Measurements from ENCODE around the gene ANKRD44. TPM values are rescaled to one million over a fixed set of nuclear protein-coding genes. Genes with fewer than 3 reads are reported as not detected.

Gene ANKRD44
- total RNA-seq, 1 donor from 2014 or later, result 9.7 TPM

DNA sequence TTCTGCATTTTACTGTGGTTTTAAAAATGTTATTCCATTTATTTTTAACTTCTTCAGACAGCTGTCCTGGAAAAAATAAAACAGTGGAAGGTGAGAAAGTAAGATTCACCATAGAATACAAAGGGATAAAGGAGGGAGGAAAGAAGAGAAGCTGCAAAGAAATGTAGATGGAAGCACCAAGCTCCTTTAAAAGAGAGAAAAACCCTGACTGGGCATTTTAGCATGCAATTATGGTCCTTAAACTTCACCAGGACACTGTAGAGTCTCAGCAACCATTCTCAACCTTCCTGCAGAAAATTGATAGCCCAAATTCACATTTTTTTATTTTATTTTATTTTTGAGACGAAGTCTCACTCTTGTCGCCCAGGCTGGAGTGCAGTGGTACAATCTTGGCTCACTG lies 11.6 kb upstream of the ANKRD44 start:
- DNase-seq (ENCODE audit: low read depth), result no peak

DNA sequence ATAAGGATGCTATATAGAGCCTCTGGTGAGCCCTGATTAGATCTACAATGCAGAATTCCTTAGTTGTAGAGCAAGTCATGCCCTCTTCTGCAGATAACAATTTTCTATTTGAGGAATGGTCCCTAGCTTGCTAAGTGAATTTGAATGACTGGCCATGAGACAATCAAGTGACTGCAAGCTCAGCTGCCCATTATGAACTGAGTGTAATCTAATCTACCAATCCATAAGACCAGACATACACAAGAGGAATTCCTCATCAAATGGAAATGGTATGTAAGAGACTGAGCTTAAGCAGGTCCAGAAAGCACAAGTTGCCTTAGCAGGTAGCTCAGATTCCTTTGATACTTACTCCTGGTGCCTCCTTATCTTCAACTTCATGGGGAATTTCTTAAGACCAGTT lies 4.8 kb upstream of the ANKRD44 start:
- no peak for DNase-seq (ENCODE audit: low read depth)

DNA sequence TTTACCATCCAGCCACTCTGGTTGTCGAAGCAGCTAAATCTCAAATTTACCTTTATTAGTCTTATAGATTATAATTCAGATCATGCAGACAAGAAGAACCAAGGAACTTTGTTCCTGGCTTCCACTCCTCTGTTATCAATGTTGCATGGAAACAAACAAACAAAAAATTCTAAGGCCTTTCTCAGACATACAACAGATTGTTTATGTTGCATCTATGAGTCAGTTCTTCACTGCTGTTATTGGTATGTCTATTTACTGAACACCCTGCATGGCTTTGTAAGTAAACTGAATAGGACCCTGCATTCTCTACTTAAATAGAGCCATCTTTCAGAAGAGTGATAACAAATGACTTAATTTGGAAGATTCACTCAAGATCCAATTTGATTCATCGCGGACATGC lies 1.6 kb upstream of the ANKRD44 start:
- no peak for DNase-seq (ENCODE audit: low read depth)

DNA sequence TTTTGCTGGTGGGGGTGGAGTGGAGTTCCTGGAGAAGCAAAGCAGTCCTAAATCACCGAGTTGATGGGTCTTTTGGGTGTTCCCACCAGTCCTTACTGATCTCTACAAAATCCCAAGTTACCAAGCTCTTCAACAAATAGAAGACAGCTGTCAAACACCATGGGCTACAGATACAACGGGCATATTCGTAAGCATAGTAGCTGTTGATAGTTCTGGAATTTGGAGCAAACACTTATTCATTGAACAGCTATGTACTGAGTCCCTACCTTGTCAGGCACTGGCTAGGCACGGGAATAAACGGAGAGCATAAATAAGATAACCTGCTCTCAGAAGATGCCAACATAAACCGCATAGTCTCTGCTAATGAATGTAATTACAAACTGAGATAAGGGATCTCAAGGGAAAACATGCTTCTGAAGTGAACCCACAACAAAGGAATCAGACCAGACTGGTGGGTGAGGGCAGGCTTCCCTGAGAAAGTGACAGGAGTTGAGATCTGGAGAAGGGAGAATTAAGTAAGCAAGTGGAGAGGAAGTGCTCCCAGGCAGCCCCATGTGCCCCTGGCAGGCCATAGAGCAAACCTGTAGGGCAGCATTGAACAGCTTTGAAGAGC lies 947 bp upstream of the ANKRD44 start:
- DNase-seq (ENCODE audit: low read depth), result no peak

DNA sequence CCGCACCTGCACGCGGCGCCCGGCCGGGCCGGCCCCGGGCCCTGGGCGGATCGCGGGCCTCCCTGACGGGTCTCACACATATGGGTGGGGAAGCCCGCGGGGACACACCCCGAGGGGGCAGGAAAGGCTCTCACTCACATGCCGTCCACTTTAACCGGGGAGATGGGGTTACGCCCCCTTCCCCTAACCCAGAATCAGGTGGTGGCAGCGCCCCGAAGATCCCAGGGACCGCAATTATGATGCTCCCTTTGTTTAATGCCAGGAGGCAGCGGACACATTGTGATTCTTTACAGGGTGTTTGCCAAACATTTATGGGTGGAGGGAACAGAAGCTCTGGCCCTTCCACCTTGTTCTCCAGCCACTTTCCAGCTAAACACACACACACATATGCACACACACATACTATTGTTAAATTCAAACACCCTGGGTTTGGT lies 424 bp upstream of the ANKRD44 start:
- DNase-seq (ENCODE audit: low read depth), result no peak

DNA sequence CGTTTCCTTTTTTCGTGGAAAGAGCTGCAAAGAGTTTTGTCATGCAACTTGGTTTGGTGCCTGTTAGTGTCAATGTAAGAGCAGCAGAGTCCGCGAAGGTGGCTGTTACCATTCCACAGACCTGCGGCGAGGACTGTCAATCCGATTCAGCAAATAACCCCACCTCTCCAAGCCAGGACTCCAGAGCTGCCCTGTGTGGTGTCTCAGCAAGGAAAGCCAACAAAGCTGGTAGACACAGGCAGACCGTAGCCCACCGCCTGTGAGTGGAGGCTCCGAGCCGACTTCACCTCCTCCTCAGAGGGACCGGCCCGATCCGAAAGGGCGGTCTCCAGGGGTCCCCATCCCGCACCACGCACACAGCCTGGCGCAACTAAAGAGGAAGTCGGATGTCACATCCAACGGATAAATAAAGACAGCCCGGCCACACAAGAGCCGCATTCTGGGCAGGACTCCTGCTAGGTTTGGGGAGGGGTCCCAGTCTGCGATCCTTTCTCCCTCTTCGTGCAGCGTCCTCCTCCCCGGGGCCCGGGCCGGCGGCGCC lies 819 bp downstream of the ANKRD44 start:
- no peak for DNase-seq (ENCODE audit: low read depth)

DNA sequence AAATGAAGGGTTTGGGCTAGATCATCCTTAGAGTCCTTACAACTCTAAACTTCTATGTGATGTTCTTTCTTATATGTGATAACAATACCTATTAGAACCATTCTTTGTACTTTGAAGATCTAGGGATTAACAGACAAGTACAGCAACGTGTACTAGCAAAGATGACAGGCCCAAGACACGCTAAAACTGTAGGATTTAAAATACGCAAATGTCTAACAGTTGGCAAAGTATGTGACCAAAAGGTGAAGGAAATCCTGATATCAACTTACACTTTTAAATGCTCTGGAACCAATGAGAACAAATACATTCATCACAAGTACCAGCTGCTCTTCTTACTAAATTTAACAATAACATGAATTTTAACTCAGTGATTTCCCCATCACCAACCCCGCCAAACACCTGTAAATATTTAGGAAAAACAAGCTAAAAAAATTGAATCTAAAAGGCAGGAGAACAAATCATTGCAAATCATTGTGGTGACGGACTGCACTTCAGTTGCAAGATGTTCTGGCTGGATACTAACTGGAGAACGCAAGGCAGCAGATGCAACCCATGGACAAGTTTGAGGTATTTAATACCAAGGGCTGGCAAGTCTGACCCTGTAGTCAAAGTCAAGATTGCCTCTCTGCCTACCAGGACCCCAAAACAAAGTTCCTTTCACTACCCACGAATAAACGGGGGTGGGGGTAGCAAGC lies 1.4 kb downstream of the ANKRD44 start:
- DNase-seq (ENCODE audit: low read depth), result no peak

DNA sequence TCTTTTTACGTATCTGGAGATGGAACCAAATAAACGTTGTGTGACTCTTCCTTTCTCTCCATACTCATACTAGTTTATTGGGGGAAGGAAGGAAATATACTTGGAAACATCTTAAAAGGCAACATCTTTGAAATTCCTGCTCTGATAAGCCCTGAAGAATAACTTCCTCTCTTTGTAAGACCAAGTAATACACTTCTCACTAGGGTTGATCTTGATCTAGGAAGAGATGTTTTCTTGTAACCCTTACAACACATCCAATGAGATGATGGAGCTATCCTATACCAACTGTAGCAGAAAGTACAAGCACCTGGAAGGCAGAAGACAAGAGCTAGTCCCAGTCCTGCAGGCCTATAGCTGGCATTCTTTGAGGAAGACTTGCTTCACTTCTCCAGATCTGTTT lies 2.0 kb downstream of the ANKRD44 start:
- DNase-seq (ENCODE audit: low read depth), result no peak

DNA sequence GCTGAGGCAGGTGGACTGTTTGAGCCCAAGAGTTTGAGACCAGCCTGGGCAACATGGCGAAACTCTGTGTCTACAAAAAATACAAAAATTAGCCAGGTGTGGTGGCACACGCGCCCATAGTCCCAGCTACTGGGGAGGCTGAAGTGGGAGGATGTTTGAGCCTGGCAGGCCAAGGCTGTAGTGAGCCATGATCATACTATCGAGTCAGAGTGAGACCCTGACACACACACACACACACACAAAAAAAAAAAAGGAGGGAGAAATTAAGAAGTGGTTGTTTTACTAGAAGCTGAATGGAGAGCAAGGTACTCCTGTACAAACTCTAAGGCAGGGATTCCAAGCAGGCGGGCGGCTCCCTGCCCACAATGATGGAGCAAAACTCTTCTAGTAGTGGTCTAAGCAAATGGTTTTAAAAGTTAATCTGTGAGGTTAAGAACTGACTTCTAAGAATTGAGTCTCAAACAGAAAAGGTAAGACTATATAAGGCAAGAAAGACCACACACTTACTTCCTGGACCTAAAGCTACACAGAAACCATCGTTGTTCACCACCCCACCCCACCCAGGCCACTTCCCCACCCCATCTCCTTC lies 2.6 kb downstream of the ANKRD44 start:
- no peak for DNase-seq (ENCODE audit: low read depth)

DNA sequence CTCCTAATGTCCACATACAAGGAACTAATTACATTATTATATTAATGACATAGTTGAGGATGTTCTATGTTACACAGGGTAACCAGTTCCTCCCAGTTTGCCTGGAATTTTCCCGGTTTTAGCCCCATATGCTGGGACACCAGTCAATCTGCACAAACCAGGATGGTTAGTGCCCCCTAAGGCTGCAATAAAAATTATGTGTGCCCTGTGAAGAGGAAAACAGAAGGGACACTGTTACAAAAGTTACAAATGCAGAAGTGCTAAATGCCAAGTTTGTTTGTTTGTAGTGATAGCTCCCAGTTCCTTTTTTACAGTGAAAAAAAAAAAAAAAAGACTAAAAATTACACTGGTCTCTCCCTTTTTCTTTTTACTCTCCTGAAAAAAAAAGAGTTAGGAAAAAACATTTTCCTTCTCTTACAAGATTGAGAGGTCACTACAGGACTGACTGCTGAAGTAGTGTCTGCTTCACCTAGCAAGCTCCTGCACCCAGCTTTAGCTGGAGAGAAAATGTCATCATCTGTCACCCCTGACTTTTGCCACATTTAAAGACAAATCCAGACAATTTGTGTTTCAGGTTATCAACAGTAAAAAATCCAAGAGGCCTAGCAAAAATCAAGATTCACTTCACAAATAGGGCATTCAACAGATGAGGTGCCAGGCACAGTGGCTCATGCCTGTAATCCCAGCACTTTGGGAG lies 3.2 kb downstream of the ANKRD44 start:
- no peak for DNase-seq (ENCODE audit: low read depth)

DNA sequence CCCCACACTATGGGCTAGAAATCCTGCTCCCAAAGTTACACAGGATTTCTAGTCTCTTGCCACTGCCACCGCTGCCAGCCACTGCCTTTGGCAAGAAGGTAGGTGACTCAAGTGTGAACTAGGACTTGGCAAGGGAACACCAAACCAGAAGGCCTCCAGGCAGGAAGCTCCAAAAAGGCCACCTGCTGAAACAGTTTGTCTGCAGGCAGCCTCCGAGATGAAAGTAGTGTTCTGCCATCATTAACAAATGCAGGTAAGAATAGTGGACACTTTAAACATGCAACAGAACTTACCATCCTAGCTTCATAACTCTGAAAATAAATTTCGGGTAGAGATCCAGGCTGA lies 3.9 kb downstream of the ANKRD44 start:
- peak; percentile 56 for DNase-seq (ENCODE audit: low read depth)

DNA sequence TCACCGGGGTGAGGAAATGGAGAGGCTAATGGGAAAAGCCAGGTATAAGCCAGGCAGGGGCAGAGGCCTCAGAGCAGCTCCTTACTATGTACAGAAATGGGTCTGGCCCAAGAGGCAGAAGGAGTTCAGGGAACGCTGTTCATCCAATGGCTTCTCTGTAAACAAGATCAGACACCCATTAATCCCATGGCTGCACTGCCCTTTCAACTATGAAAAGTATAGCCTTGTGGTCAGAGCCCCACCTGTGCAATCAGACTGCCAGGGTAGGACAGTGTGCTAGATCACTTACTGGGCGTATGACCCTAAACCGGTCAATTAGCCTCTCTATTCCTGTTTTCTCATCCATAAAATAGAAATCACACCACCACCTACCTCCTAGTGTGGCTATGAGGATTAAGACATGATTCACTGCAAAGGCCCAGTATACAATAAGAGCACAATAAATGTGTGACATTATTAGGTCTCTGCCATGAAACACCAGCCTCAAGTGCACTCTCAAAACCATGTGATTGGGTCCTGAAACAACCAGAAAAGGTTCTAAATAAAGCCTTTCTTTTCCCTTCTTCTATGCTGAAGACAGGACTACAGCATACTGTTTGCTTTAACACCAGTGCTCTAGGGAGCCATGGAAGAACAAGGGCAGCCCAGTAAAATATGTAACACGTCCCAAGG lies 4.4 kb downstream of the ANKRD44 start:
- no peak for DNase-seq (ENCODE audit: low read depth)

DNA sequence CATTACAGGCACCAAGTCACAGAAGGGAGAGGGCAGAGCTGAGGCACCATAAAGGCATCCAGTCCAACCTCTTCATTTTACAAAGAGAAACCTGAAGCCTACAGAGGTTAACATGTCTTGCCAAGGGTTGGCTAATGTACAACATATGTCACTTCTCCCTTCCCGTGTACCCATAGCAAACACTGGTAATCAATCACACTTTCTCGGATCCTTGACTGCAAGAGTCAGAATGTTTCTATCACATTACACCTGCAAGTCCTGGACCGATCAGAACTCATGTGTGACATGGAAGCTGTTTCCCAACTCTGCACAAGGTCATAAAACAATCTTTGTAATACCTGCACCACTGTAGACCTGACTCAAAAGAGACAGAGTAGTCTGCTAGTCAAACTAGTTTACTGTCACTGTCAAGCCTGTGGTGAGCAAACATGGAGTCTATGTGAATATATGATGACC lies 6.0 kb downstream of the ANKRD44 start:
- DNase-seq (ENCODE audit: low read depth), result no peak

DNA sequence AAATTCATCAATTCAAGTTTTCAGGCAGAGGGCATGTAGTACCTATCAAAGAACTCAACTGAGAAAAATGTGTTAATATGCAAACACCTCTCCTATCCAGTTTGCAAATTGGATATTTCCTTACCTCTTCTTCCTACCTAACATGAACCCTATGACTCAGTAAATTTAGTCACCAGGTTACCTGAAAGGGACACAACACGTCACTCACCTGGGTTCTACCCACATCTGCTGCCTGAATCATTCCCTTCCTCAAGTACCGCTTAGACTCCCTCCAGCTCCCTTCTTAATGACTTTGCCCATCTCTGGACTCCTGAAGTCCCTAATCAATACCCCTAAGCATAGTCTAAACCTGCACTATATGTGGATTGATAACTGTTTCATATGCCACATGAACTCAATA lies 10.4 kb downstream of the ANKRD44 start:
- no peak for DNase-seq (ENCODE audit: low read depth)

DNA sequence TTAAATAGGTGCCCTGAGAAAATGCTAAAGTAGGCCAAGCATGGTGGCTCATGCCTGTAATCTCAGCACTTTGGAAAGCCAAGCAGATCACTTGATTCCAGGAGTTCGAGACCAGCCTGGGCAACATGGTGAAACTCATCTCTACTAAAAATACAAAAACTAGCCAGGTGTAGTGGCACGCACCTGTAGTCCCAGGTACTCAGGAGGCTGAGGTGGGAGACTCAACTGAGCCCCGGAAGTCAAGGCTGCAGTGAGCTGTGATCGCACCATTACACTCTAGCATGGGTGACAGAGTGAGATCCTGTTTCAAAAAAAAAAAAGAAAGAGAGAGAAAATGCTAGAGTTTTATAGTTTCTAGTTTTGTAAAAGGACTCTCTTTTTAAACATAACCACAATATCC lies 12.0 kb downstream of the ANKRD44 start:
- DNase-seq (ENCODE audit: low read depth), result no peak

DNA sequence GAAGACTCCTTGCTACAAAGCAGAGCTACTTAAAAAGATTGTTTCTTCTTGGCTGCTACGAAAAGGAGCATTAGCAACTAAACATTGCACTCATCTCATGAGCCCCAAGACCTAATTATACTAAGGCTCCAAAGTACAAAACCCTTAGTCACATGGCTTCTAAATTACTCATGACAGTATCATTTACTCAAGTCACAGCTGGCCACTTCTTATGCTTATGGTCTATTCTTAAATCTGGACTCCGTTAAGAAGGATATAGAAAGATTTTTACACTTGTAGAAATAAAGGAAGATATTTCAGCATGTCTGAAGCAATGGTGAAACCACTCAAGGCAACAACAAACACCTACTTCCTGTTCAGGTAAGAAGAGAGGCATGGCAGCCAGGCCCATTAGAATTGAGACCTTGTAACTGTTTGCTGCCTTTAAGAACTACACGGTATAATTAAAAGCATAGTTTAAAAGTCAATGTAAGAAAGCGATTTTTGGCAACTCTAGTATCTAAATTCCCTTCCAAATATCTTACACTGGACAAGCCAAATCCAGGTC lies 12.7 kb downstream of the ANKRD44 start:
- no peak for DNase-seq (ENCODE audit: low read depth)

DNA sequence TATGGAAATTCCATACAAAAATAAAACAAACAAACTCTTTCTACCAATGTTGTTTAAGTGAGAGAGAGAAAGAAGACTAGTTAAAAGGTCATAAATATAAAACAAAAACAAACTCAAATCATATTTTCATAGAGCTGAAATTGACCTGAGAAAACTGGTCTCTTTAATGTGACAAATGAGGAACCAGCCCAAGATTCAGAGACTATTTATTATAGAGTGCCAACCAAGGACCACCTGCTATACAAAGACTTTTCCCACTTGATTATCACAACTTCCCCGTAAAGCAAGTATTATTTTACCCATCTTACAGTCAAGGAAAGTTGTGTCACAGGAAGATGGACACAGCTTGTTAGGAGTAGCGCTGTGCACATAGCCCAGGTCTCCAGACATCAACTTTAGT lies 13.3 kb downstream of the ANKRD44 start:
- no peak for DNase-seq (ENCODE audit: low read depth)

DNA sequence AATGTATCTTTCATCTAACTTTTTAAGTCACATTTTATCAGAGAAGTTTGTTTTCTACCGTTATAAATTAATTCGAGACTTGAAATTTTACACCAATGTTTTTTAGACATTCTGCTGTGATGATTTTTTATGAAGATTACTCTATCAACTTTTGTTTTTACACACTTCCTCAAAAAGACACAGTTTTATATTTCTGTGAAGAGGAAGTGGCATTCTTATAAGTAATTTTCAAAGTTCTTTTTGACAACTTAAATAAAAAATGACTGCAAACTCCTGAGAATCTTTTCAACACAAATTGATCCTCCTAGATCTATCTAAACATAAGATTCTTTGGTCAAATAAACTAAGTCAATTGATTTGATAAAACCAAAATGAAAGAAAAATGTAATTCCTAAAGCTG lies 13.7 kb downstream of the ANKRD44 start:
- no peak for DNase-seq (ENCODE audit: low read depth)

DNA sequence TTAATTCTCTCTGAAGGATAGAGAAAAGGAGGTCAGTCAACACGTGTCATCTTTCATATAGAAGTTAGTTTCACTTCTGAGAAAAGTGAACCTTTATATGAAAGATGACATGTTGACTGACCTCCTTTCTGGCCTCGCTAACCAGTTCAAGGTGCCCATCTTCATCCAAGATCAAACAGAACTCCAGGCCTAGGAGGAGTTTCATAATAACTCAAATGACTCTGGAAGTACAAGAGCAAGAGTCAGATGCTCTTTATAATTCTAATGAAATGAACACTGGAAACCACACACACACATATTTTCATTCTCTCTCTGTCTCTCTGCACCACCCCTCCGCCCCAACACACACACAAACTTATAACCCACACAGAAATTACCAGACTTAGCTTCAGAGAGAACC lies 16.3 kb downstream of the ANKRD44 start:
- DNase-seq (ENCODE audit: low read depth), result no peak

DNA sequence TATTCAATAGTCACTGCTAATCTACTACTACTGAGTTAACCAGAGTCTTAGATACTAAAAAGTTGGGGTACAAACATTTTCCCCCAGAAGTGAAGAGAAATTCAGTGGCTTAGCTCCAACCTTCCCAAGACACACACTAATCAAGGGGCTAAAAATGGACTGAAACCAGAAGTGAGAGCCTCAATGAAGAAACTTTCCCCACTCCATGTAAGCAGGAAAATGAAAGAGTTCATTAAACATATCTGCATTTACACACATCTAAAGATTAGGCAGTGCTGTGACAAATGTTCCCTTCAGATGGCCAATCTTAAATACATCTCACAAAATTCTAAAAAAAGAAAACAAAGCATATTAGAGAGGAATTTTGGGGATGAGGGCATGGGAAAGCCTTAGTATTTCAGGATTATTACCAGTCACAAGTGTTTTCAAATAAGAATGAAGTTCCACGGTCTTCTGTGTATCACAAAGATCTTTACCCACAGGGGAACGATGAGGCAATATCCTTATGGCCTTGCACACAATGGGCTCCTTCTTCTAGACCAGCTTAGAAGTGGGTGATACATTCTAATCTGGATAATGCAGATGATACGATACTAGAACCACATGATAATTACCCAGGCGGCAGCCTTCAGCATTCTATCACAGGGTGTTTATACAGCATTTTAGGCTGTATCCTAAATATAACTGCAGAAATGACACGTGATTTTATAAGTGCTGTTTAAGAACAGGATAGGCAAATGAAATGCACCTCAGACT lies 17.1 kb downstream of the ANKRD44 start:
- DNase-seq (ENCODE audit: low read depth), result no peak

Measured in myocyte (in vitro differentiated cells).